HT-29 (cell line): Measurements from ENCODE around the gene SH3GL2. TPM values are rescaled to one million over a fixed set of nuclear protein-coding genes. Genes with fewer than 3 reads are reported as not detected.
A peak's percentile ranks its signal among the peaks of the same experiment; 100 is the strongest.

Experiments used
- DNase-seq: peaks from one replicate; pipeline ENCODE4 v3.0.0-alpha.2; 2015; ENCODE audit warnings: low spot score
- total RNA-seq: library from RNA; depleted of rRNA; stranded (reverse); fragments of >200 nt; shearing (Covaris generic); gene quantifications from 2 replicates; pipeline ENCODE4 v1.2.3, GENCODE V29; 2014

The SH3GL2 gene
- total RNA-seq, 1 experiment from 2014 or later: 0.15 TPM

DNA sequence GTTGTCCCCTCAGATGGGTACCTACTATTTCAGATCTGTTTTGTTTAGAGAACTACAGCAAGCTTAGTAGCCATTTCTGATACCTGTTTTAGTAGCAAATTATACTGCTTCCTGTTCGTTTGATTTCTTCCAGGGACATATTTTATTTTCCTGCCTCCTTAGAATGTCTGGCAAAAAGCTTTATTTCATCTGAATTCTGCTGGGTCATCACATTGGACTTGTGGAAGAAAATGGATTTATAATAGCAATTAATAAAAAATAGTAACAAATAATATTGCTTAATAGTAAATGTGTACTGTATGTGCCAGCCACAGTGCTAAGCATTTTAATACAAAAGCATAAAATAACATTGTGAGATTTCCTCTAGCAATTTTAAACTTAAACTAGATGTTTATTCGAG, 79.4 kb downstream of the SH3GL2 start:
- DNase-seq: no peak

DNA sequence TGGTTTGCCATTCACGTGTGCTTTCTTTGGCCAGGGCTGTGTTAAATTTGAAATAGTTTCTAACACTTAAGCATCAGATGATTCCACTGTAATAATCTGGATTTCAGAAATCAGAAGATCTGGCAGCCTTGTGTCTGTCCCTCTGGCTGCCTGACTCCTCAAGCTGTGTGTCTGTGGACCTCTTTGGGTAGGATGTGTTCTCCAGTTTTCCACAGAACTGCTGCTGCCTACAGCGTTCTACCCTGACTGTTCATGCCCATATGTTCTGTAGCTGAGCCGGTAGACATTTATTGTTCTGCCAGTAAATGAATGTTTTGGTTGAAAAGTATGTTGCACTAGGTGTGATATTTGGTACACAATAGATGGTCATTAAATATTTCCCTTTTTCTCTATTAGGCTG, 81.3 kb downstream of the SH3GL2 start:
- DNase-seq: no peak

DNA sequence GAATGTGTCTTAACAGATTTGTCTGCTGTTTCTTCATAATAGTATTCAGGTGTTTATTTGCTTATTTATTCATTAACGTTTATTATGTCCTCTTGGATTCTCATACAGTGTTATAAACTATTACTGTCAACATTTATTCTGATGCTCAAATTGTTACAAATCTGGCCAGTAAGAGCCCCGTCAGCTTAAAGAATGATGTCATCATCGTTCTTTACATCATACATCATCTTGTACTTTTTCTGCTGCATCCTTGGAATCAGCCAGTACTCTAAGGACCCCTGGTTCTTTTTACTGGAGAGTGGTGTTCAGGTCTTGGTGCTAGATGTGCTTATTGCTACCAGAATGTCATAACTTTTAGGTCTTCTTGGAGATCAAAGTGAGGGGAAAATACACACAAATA, 86.6 kb downstream of the SH3GL2 start:
- no peak for DNase-seq

DNA sequence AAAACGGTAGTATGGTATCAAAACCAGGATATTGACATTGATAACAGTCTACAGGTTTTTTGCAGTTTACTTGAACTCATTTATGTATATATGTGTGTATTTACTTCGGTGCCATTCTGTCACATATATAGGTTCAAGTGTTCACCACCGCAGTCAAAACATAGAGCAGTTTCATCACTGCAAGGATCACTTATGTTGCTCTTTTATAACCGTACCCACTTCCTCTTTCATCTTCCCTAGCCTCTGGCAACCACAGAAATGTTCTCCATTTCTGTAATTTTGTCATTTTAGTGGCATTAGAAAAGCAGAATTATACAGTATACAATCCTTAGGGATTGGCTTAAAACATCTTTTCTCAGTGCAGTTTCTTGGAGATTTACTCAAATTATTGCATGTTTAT, 90.3 kb downstream of the SH3GL2 start:
- DNase-seq: no peak

DNA sequence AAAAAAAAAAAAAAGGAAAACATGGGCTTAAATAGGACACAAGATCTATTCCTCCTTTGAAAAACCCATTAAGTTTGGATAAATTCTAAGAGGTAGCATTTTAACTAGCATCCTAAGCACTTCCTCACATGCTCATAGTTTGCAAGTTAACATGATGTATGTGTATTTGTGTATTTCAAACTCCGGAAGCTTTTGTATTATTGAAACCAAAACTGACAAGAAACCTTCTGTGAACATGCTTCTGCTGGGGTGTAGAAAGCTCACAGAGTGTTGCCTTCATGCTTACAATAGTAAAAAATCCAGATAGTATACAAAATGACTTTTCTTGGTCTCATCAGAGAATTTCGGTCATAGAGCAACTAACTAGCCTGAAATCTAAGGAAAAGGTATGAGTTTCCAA, 103.8 kb downstream of the SH3GL2 start:
- no peak for DNase-seq

DNA sequence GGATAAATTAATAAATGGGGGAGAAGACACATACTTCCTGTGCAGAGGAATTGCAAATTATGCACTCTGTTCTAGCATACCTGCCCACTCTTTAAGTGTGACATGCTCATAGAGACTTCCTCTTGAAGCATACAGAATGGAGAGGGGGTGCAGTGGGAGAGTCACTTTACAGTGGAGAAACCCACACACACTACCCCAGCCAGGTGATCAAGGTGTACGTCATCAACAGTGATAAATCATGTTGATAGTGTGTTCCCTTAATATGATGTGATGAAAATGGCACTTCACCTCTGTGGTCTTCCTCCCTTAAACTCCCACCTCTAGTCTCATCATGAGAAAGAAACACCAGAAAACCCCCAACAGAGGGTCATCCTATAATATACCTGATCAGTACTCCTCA, 110.0 kb downstream of the SH3GL2 start:
- no peak for DNase-seq

DNA sequence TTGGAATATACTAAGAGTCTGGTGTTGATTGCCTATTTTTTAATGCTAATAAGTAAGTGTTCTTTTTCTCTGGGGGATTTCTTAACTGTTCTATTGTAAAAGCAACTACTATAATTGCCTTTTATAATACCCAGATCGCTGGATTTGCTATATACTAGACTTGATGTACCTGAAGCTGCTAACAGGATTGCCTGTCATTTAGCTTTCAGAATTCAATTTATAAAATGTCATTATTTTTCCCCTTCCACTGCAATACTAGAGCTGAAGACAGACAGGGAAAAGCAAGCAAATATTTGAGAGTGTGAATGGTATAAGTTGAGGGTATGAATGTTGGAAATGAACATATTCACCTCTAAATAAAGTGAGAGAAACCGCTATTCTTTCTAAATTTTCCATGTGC, 115.5 kb downstream of the SH3GL2 start:
- DNase-seq: no peak

DNA sequence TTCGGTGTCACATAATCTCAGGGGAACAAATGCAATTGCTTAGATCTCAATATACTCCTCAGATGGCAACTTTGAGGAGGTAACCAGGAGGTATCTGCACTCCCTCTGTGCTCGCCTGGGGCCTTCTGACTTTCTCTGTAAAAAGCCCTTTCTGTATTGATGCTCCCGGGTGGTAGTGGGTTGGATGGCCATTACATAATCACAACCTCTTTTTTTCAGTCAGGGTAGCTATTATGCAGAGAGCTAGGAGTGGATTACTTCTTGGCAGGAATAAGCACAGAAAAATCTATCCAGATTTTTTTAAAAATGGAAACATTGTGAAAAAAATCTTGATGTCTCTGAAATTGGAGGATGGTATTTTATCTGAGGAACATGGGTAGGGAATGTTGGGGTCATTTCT, 116.6 kb downstream of the SH3GL2 start:
- no peak for DNase-seq

DNA sequence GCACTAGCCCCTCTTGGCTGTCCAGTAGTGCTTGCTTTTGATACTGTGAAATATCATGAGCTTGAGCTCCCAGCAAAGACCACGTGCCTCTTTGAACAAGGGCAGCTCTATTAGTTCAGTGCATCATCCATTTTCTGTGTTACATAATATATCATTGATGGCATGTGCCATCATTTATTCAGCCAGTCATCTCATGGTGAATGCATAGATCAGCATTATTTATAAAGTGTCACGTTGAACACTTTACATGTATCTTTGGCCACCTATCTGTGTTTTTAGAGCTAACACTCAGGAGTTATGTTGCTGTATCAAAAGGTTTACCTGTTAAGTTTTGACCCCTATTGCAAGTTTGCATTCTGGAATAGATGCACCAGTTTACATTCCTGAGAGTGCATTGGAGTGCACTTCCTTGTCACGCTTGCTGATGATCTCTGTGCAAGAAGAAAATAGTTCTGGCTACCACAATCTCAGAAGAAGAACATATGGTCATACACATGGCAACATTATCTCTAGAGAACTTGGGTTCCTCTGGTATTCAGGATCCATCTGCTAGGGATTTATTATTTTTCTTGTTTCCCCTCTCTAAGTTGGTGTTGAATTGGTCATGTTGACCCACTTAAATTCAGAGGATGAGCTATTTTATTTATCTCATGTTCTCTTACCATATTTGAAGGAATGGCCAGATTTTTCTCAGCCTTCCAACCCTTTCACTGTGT, 120.9 kb downstream of the SH3GL2 start:
- no peak for DNase-seq

DNA sequence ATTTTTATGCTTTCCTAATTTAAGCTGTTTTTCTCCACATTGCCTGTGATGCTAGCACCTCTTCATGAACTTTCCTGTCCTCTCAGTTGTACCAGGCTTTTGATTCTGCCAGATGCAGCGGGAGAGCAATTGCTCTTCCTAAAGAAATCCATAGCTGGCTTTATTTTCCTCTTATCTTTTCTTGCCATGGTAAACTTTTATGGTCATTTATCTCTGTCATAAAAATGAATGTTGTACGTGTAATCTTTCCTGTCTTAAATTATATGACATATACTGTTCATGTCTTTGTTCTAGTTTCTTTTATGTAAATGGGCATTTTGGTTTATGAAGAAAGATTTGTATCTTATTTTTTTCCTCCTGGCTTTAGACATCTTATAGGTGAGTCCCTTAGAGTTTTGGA, 127.5 kb downstream of the SH3GL2 start:
- DNase-seq: no peak

DNA sequence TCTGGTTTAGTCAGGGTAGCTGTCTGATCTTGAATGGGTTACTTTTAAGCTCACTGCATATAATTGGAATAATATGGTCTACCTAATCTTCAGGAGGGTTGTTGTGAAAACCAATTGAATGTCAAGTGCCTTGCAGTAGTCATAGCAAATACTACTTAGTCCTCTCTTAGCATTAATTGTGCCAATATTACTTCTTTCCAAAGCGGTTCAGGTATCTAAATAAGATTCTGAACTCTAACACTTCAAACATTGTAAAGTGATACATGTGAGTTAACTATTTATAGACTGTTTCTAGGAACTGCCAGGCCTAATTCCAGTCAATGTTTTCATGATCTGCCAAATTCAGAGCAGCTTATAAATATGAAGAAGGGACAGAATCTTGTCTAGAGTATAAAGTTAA, 140.2 kb downstream of the SH3GL2 start:
- DNase-seq: no peak

DNA sequence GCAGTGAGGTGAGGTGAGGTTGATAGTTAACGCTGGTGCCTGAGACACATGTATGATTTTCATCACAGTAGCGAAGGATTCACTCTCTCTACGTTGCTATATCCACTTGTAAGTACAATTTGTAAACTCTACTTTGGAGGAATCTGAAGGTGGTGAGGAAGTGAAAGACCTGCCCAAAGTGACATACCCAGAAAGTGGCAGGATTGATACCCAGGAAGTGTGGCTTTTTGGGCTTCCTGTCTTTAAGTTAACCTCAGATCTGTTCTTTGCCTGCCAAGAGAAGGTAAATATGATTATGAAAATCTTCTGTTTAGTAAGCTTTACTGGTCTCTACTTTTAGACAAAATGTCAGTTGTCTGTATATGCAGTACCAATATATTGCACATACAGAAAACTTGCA, 143.1 kb downstream of the SH3GL2 start:
- DNase-seq: no peak

DNA sequence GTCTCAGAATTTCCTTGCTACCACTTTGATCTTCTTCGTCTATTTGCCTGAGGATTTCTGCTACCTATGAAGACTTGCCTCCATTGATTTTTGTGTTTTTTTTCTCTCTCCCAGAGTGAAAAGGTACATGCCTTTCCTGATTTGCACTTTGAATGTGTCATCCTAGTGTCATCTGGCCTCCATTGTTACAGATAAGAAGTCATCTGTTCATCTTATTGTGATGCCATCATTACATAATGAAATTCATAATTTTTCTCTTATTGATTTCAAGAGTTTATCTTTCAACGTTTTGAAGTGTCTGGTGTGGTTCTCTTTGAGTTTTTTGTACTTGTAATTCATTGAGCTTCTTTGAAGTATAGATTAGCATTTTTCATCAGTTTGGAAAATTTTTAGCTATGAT, 144.8 kb downstream of the SH3GL2 start:
- no peak for DNase-seq

DNA sequence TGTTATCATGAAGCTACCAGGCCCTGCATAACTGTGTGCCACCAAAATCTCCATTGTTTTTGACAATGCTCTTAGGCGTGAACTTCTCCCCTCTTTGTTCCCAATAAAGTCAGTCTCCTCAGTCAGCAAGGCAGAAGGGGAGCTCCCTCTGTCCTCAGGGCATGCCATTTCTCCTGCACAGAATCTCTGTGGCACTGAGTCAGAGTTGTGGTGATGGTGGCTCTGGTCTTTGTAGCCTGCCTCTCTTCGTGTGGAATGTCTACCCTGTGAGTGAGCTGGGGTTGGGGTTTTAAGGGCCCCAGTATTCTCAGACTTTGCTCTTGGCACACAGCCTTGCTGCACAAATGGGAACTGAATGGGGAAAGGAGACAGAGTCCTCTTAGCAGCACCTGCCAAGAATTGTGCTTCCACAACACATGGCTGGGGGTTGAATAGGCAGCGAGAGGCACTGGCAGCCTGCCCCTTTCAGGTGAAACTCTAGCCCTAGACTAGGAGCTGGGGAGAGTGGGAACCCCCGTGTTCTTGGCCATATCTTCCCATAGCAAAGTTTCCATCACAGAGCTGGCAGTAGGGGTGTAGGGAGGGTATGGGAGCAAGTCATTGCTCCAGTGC, 146.6 kb downstream of the SH3GL2 start:
- no peak for DNase-seq

DNA sequence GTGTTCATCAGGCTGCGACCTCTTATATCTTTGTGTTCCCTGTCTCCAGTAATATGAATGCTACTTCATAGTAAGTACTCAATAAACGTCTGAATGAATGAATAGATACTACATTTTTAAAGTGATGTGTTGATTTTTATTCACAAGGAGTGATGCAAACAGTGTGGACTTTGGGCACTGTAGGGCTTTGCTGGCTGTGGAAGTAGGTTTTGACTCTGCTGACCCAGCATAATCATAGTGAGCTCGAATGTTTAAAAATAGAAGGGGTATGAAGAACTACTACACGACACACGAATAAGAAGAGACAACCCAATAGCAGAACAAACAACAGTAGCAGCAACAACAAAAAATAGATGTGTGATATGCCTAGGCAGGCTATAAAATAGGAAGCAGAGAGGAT, 147.4 kb downstream of the SH3GL2 start:
- DNase-seq: no peak

DNA sequence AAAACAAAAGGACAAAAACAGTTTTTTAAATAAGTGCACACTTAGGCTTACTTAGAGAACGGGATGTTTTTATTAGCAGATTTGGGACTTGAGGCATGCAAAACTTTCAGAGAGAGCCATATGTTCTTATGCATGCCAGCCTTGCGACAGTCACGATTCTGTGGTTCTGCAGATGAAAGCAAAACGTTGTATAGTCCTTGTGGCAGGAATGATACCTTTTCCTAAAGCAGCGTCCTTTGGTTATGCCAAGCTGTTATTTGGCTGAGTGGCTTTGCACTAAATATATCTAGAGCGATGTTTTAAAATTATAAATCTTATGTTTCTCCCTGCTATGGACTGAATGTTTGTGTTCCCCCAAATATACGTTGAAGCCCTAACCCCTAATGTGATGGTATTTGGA, 152.0 kb downstream of the SH3GL2 start:
- no peak for DNase-seq

DNA sequence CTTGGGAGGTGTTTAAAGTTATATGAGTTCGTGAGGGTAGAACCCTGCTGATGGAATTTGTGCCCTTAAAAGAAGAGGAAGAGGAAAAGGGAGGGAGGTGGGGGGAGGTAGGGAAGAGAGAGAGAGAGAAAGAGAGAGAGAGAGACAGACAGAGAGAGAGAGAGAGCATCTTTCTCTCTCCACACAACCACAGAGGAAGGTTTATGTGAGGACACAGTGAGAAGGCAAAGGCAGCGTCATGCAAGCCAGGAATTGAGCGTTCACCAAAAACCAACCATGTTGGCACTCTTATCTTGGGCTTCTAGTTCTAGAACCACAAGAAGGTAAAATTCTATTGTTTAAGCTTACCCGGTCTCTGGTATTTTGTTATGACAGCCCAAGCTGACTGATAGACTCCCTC, 152.4 kb downstream of the SH3GL2 start:
- DNase-seq: no peak

DNA sequence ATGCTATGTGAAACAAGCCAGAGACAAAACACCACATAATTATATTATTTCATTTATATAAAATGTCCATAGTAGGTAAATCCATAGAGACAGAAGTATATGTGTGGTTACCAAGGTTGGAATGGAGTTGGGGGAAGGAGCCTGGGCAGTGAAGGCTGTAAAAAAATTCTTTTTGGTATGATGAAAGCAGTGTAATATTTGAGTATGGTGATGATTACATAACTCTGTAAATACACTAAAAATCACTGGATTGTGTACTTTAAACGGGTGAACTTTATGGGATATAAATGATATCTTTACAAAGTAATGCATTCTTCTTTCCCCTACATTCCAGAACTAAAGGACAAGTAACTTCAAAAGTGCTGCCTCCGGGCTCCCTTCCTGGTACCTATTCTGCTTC, 155.8 kb downstream of the SH3GL2 start:
- no peak for DNase-seq

DNA sequence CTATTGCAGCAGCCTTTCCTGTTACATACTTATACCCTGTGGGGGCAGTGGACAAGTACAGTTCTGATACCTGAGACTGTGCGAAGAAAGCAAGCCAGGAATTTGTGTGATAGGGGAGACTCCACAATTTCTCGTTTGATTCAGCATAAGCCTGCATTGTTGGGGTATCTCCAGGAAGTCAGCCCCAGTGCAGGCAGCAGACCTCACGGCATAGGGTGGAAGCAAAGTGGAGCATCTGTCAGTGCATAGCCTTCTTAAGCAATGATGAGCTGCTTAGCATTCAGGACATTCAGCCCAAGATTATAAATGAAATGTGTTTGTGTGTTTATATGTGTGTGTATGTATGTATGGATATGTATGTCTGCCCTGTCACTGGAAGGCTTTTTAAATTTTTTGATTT, 157.0 kb downstream of the SH3GL2 start:
- DNase-seq: no peak

DNA sequence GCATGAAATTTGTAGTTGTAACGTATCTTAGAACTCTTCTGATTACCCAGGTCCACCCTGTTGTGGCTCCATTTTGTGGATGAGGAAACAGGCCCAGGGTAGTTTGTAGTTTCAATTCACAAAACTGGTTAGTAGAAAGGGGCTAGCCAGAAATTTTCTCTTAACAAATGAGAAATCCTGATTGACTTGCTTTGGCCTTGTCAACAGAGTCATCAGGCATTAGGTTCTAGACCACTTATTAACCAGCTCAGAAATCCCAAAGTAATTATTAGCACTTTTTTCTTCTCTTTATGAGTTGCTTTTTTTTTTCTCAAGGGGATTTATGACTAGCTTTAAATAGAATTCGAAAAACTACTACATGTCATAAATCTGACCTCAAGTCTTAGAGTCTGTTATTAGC, 160.2 kb downstream of the SH3GL2 start:
- DNase-seq: no peak

DNA sequence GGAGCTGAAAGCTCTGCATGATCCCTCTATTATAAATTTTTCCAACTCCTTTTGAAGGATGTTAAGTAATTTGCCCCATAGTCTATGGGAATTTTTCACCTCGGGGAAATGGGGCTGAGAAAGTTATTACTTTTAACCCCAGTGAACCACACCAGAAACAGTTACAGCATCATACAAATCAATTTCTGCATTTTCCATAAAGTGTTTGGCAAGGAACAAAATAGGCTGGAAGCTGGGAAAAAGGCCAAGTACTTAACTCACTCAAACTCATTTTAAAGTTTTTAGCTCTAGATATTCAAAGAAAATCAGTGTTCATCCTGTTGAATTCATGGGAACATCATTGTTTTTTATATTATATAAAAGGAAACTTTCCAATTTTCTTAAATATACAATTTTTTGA, 160.9 kb downstream of the SH3GL2 start:
- no peak for DNase-seq

DNA sequence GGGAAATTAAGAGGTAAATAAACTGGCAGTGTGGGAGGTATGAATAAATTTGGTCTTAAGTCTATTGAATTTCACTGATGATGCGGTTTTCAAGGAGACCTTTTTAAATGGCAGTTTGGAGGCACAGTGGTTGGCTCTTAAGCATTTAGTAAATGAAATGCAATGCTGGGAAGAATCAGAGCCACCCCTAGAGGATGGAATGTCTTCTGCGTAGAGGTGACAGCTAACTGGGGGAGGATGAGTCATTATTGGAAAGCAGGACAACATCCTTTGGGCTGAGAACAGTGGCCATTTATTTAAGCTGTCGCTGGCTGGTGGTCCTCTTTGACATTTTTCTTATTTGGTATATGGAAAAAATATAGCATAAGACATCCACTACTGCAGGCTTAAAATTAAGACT, 163.2 kb downstream of the SH3GL2 start:
- peak; percentile 12 for DNase-seq

DNA sequence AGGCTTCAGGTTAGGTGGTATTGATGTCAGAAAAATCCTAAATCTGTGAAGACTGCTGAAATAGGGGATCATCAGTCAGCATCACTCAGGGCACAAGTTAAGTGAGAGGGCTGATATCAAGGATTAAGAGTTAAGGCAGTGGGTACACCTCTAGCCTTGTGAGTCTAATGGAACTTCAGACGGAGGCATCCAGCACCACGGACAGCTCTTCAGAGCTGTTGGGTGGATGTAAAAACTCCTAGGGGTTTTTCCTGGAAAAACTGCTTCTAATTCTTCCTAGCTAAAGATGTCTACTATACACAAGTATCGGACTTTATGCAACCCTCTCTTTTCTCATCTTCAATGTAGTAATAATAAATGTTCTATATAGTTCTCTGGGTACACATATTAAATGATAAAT, 165.9 kb downstream of the SH3GL2 start:
- peak; percentile 44 for DNase-seq

DNA sequence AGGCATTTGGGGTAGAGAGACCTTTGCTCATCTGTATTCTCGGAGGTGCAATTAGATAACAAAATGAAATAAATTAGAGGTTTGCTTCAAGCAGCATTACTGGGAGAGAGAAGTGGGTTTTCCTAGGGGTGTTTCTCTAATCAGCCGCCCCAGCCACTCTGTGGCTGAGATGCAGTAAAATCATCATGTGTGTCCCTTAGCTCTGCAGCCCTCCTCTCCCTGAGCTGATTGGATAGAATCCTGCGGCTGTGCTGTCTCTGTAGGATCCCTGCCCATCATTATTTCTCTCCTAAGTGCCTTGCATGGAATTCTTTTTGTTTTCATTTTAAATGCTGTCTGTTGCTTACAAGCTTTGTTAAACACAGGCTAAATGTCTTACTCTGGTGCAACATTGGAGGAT, 171.4 kb downstream of the SH3GL2 start:
- no peak for DNase-seq
